ENCODE data around the gene CFAP298. TPM values are rescaled to one million over a fixed set of nuclear protein-coding genes. Genes with fewer than 3 reads are reported as not detected.

The CFAP298 gene
- total RNA-seq, 4 donors from 2014 or later: 6.4 to 27.3 (median 20.9) TPM; not detected in 1

DNA sequence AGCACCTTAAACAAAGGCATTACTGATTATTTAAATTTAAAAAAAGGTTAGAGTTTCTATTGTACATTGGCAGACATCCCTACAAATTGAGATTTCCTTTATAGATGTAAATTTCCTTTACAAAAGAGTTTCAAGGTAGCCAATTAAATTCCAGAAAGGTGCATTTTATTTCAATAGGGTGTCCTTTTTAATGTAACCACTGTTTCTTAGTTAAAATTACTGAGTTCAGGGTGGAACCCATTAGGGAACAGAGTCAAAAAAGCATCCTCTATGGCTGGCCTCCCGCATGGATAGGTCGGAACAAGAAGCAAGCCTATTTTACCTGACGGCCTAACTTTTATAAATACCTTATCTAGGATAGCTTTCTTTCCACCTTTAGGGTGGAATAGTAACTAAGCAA, 51.3 kb downstream of the CFAP298 start:
- WGBS, 2 donors (ENCODE audit: low coverage in 1 of 2): 92 to 100% methylated on average over 3 of the region's 3 CpGs
- no peaks in the 10 kb centered on the region for H3K27me3 ChIP-seq
- no peaks in the 10 kb centered on the region for H3K36me3 ChIP-seq
- H3K4me1 ChIP-seq: no peaks in the 10 kb centered on the region
- no peak for DNase-seq
- intact Hi-C loops (cut with DNase I; ENCODE audit: low total_unique reads): no loop called here
- H3K27ac ChIP-seq: no peak overlapping the region
- H3K4me3 ChIP-seq: no peak overlapping the region
- in situ Hi-C loops (cut with MboI; ENCODE audit: low pct_ligation_motif_present in 1 of 4, low pct_unique_long_range_greater_than_20kb in 1 of 4, low sequenced_read_pairs in 3 of 4): loop anchor here in 1 of 4 donors (25.0 kb wide), 1 partner anchor 149 kb away; the partner anchor contains the start of gene EVA1C
- H3K9me3 ChIP-seq: no peaks in the 10 kb centered on the region
- TF ChIP-seq EP300 (IDR thresholded peaks at IDR 0.05; ENCODE audit: low read depth): no peak
- TF ChIP-seq POLR2AphosphoS5 (IDR thresholded peaks at IDR 0.05): no peak
- TF ChIP-seq, protein P1, sequence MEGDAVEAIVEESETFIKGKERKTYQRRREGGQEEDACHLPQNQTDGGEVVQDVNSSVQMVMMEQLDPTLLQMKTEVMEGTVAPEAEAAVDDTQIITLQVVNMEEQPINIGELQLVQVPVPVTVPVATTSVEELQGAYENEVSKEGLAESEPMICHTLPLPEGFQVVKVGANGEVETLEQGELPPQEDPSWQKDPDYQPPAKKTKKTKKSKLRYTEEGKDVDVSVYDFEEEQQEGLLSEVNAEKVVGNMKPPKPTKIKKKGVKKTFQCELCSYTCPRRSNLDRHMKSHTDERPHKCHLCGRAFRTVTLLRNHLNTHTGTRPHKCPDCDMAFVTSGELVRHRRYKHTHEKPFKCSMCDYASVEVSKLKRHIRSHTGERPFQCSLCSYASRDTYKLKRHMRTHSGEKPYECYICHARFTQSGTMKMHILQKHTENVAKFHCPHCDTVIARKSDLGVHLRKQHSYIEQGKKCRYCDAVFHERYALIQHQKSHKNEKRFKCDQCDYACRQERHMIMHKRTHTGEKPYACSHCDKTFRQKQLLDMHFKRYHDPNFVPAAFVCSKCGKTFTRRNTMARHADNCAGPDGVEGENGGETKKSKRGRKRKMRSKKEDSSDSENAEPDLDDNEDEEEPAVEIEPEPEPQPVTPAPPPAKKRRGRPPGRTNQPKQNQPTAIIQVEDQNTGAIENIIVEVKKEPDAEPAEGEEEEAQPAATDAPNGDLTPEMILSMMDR (IDR thresholded peaks at IDR 0.05): no peak
- TF ChIP-seq POLR2A (IDR thresholded peaks at IDR 0.05): no peak

DNA sequence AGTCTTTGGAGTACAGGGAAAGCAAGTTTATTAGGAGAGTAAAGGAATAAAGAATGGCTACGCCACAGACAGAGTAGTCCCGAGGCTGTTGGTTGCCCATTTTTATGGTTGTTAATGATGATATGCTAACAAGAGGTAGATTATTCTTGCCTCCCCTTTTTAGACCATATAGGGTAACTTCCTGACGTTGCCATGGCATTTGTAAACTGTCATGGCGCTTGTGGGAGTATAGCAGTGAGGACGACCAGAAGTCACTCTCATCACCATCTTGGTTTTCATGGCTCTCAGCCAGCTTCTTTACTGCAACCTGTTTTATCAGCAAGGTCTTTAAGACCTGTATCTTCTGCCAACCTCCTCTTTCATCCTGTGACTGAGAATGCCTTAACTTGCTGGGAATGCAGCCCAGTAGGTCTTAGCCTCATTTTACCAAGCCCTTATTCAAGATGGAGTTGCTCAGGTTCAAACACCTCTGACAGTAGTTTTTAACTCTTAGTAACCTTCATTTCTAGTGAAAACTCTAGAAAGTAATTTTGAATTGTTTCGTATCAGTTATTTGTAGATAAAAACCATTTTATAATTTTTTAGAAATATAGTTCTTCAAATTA, 53.1 kb downstream of the CFAP298 start:
- Histone ChIP-seq H3K9me3 (no peaks in the 10 kb centered on the region), H3K27me3 (no peaks in the 10 kb centered on the region), H3K4me1 (no peaks in the 10 kb centered on the region), H3K4me3 (no peak overlapping the region), H3K27ac (no peak overlapping the region), H3K36me3 (no peaks in the 10 kb centered on the region)
- TF ChIP-seq POLR2A (IDR thresholded peaks at IDR 0.05): no peak
- DNase-seq: no peak
- in situ Hi-C loops (cut with MboI; ENCODE audit: low pct_ligation_motif_present in 1 of 4, low pct_unique_long_range_greater_than_20kb in 1 of 4, low sequenced_read_pairs in 3 of 4): loop anchor here in 1 of 4 donors (25.0 kb wide), 1 partner anchor 147 kb away; the partner anchor contains the start of gene EVA1C
- intact Hi-C loops (cut with DNase I; ENCODE audit: low total_unique reads): no loop called here
- WGBS, 2 donors (ENCODE audit: low coverage in 1 of 2): 85 to 92% methylated on average over 6 of the region's 6 CpGs

DNA sequence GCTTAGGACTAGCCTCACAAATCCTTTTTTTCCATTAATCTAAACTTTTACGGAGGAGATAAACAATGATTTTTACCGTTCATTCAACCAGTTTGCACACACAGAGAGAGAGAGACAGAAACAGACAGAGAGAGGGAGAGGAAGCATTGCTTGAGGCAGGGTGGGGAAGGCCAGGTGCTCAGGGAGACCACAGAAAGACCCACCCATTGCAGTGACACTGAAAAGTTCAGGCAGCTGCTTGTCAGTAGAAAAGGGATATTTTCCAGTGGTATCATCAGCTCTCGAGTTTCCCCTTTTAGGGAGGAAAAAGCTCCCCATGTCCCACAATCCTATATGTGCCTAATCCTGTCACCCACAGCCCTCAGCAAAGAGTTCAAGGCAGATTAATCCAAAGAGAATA, 54.1 kb downstream of the CFAP298 start:
- intact Hi-C loops (cut with DNase I; ENCODE audit: low total_unique reads) (no loop called here), in situ Hi-C loops (cut with MboI; ENCODE audit: low pct_ligation_motif_present in 1 of 4, low pct_unique_long_range_greater_than_20kb in 1 of 4, low sequenced_read_pairs in 3 of 4) (loop anchor here in 1 of 4 donors (25.0 kb wide), 1 partner anchor 146 kb away; the partner anchor contains the start of gene EVA1C)
- H3K36me3 ChIP-seq: no peaks in the 10 kb centered on the region
- no peak for DNase-seq
- TF ChIP-seq POLR2A (IDR thresholded peaks at IDR 0.05) (no peak), EP300 (IDR thresholded peaks at IDR 0.05; ENCODE audit: low read depth) (no peak), POLR2AphosphoS5 (IDR thresholded peaks at IDR 0.05) (no peak)
- TF ChIP-seq, protein P1 (IDR thresholded peaks at IDR 0.05): no peak
- H3K27ac ChIP-seq: no peak overlapping the region
- no peak overlapping the region for H3K4me3 ChIP-seq
- no peaks in the 10 kb centered on the region for H3K4me1 ChIP-seq
- no peaks in the 10 kb centered on the region for H3K27me3 ChIP-seq
- 55 to 94% methylated on average over 2 to 3 of the region's 3 CpGs for WGBS, 2 donors (ENCODE audit: low coverage in 1 of 2)
- H3K9me3 ChIP-seq: no peaks in the 10 kb centered on the region

DNA sequence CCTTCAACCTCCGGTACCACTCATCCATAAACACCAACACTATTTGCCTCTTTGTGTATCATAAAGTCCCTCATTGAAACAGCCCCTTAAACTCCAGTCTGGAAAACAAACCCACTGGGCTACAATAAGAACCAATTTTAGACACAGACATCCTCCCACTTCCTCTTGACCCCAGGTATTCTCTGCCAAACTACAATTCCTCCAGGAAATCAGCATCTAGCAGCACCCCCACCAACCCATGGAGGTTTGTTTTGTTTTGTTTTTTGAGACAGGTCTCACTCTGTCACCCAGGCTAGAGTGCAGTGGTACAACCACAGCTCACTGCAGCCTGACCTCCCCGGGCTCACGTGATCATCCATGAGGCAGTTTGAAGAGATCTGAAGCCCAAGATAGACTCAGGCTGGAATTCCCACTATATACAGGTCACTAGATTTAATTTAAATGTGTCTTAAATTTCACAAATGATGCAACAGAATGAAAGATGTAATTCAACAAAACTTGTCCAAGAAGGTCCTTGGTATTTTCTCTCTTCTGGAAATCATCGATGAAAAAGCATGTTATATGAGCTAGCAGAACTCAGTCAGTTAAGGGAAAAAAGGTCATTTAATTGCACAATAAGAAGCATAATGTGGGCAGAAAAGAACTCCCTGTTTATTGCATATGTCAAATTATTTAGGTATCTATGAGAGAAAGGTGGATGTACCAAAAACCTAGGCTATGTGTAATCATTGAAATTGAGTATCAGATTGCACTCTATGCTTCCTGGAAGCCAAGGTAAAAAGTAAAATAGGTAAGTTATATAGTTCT, 57.1 kb downstream of the CFAP298 start:
- Histone ChIP-seq H3K4me3 (no peak overlapping the region), H3K27ac (no peak overlapping the region), H3K36me3 (no peaks in the 10 kb centered on the region), H3K4me1 (no peaks in the 10 kb centered on the region), H3K27me3 (no peaks in the 10 kb centered on the region), H3K9me3 (no peaks in the 10 kb centered on the region)
- in situ Hi-C loops (cut with MboI; ENCODE audit: low pct_ligation_motif_present in 1 of 4, low pct_unique_long_range_greater_than_20kb in 1 of 4, low sequenced_read_pairs in 3 of 4): loop anchor here in 1 of 4 donors (25.0 kb wide), 1 partner anchor 143 kb away; the partner anchor contains the start of gene EVA1C
- 98% methylated on average over 4 of the region's 4 CpGs for WGBS, 2 donors (ENCODE audit: low coverage in 1 of 2)
- intact Hi-C loops (cut with DNase I; ENCODE audit: low total_unique reads): no loop called here
- DNase-seq: no peak
- TF ChIP-seq POLR2A (IDR thresholded peaks at IDR 0.05) (no peak), EP300 (IDR thresholded peaks at IDR 0.05; ENCODE audit: low read depth) (no peak), POLR2AphosphoS5 (IDR thresholded peaks at IDR 0.05) (no peak)
- TF ChIP-seq, protein P1 (IDR thresholded peaks at IDR 0.05): no peak
